ENCODE data around the gene MC1R. TPM values are rescaled to one million over a fixed set of nuclear protein-coding genes. Genes with fewer than 3 reads are reported as not detected.

Gene MC1R
- total RNA-seq, 1 donor from 2014 or later, result 7.5 TPM

GRCh38 chr16:89905511-89906139, 13.0 kb upstream of the MC1R start:
- Mint-ChIP-seq H3K4me1 (no peaks in the 10 kb centered on the region), H3K27ac (no peak overlapping the region), H3K27me3 (ENCODE audit: low read depth) (no peaks in the 10 kb centered on the region), H3K4me3 (no peak overlapping the region), H3K9me3 (no peaks in the 10 kb centered on the region), H3K36me3 (peaks cover 40% of the 10 kb centered on the region)
- DNase-seq (ENCODE audit: low spot score in 2 of 2, unreplicated experiment in 2 of 2), result no peak
- TF ChIP-seq CTCF (IDR thresholded peaks at IDR 0.05; ENCODE audit: unreplicated experiment), result no peak

GRCh38 chr16:89906140-89907025, 12.3 kb upstream of the MC1R start:
- no peaks in the 10 kb centered on the region for H3K27me3 Mint-ChIP-seq (ENCODE audit: low read depth)
- DNase-seq (ENCODE audit: low spot score in 2 of 2, unreplicated experiment in 2 of 2), result no peak
- no peak overlapping the region for H3K27ac Mint-ChIP-seq
- no peaks in the 10 kb centered on the region for H3K9me3 Mint-ChIP-seq
- H3K4me3 Mint-ChIP-seq, result no peak overlapping the region
- H3K4me1 Mint-ChIP-seq, result no peaks in the 10 kb centered on the region
- no peak for TF ChIP-seq CTCF (IDR thresholded peaks at IDR 0.05; ENCODE audit: unreplicated experiment)
- H3K36me3 Mint-ChIP-seq, result peaks cover 39% of the 10 kb centered on the region

GRCh38 chr16:89907055-89907814, 11.4 kb upstream of the MC1R start:
- no peak for TF ChIP-seq CTCF (IDR thresholded peaks at IDR 0.05; ENCODE audit: unreplicated experiment)
- Mint-ChIP-seq H3K4me1 (no peaks in the 10 kb centered on the region), H3K36me3 (peaks cover 40% of the 10 kb centered on the region), H3K27me3 (ENCODE audit: low read depth) (no peaks in the 10 kb centered on the region), H3K4me3 (no peak overlapping the region), H3K27ac (no peak overlapping the region), H3K9me3 (no peaks in the 10 kb centered on the region)
- no peak for DNase-seq (ENCODE audit: low spot score in 2 of 2, unreplicated experiment in 2 of 2)

- H3K27ac Mint-ChIP-seq, result no peak overlapping the region
- no peaks in the 10 kb centered on the region for H3K9me3 Mint-ChIP-seq
- no peak for DNase-seq (ENCODE audit: low spot score in 2 of 2, unreplicated experiment in 2 of 2)
- H3K4me3 Mint-ChIP-seq, result no peak overlapping the region
- H3K27me3 Mint-ChIP-seq (ENCODE audit: low read depth), result no peaks in the 10 kb centered on the region
- H3K4me1 Mint-ChIP-seq, result no peaks in the 10 kb centered on the region
- TF ChIP-seq CTCF (IDR thresholded peaks at IDR 0.05; ENCODE audit: unreplicated experiment), result no peak
- H3K36me3 Mint-ChIP-seq, result peaks cover 40% of the 10 kb centered on the region
Measured at GRCh38 chr16:89908236-89908635, 10.4 kb upstream of the MC1R start.

GRCh38 chr16:89909777-89910716, 8.6 kb upstream of the MC1R start:
- Mint-ChIP-seq H3K27me3 (ENCODE audit: low read depth) (no peaks in the 10 kb centered on the region), H3K4me1 (no peaks in the 10 kb centered on the region), H3K27ac (no peak overlapping the region), H3K4me3 (no peak overlapping the region), H3K36me3 (peaks cover 36% of the 10 kb centered on the region), H3K9me3 (no peaks in the 10 kb centered on the region)
- peak; percentile 59 to 73 for DNase-seq (ENCODE audit: low spot score in 2 of 2, unreplicated experiment in 2 of 2)
- peak; percentile 80 for TF ChIP-seq CTCF (IDR thresholded peaks at IDR 0.05; ENCODE audit: unreplicated experiment)
